GM23338 (cell line): ENCODE data around the gene CD47.

Experiments
- EZH2 ChIP-seq: fragments of 200-600 bp; sonication (generic); IDR thresholded peaks from one replicate; pipeline ENCODE4 v1.8.0; 2017; ENCODE audit warnings: antibody characterized with exemption, mild to moderate bottlenecking, low read depth; ENCODE audit not compliant: unreplicated experiment
- POLR2AphosphoS5 ChIP-seq: IDR thresholded peaks from 2 replicates; pipeline ENCODE4 v1.6.1; 2016; ENCODE audit warnings: antibody characterized with exemption, low read depth
- TF ChIP-seq, protein P1 (sequence below), 2 experiments: fragments of 200-600 bp in 1 of 2; sonication (generic) in 1 of 2; conservative IDR thresholded peaks; 2 replicates each; pipeline versions ENCODE4 v1.5.1 to v1.6.1; 2016 to 2017; ENCODE audit warnings: antibody characterized with exemption in 2 of 2, low read depth in 2 of 2, mild to moderate bottlenecking in 2 of 2, moderate library complexity in 1 of 2

GRCh38 chr3:108076564-108076963, 14.3 kb downstream of the CD47 start:
- no peak for TF ChIP-seq POLR2AphosphoS5
- TF ChIP-seq, protein P1, sequence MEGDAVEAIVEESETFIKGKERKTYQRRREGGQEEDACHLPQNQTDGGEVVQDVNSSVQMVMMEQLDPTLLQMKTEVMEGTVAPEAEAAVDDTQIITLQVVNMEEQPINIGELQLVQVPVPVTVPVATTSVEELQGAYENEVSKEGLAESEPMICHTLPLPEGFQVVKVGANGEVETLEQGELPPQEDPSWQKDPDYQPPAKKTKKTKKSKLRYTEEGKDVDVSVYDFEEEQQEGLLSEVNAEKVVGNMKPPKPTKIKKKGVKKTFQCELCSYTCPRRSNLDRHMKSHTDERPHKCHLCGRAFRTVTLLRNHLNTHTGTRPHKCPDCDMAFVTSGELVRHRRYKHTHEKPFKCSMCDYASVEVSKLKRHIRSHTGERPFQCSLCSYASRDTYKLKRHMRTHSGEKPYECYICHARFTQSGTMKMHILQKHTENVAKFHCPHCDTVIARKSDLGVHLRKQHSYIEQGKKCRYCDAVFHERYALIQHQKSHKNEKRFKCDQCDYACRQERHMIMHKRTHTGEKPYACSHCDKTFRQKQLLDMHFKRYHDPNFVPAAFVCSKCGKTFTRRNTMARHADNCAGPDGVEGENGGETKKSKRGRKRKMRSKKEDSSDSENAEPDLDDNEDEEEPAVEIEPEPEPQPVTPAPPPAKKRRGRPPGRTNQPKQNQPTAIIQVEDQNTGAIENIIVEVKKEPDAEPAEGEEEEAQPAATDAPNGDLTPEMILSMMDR (conservative IDR thresholded peaks at IDR 0.05; ENCODE audit: low read depth in 2 of 2), result no peak
- no peak for TF ChIP-seq EZH2
